HepG2 (cell line): ENCODE results near the gene CHP1. TPM values are rescaled to one million over a fixed set of nuclear protein-coding genes. Genes with fewer than 3 reads are reported as not detected.

Experiments
- ATAC-seq: fragments of 200-7000 bp; cut with Tn5 transposase; 3 replicates; pipeline ENCODE4 v1.9.1; 2020; ENCODE audit warnings: mild to moderate bottlenecking, moderate library complexity
- BruUV-seq: library from RNA; stranded (reverse); fragments of 400-500 nt; replicated peaks from 2 replicates; lab custom pipeline; 2021; lab: Mats Ljungman, UMichigan
- CTCF ChIA-PET: fragments of 300-600 bp; formaldehyde crosslinking; extraction: SDS; loops from one replicate; lab custom pipeline; 2021; ENCODE audit warnings: low total read pairs, inconsistent platforms, low intra/inter-chr PET ratio; lab: Yijun Ruan, JAX
- POLR2A ChIA-PET: fragments of 350-600 bp; sonication (Branson Sonifier 250); formaldehyde crosslinking; loops from one replicate; lab custom pipeline; 2020; ENCODE audit warnings: antibody characterized with exemption, inconsistent platforms; lab: Yijun Ruan, JAX
- DNase-seq: peaks from one replicate; pipeline ENCODE4 v3.0.0-alpha.2; 2015; ENCODE audit warnings: low spot score
- FAIRE-seq: peaks from 3 replicates; lab custom pipeline; 2011; peaks lifted over from hg19 to GRCh38; lab: Jason Lieb, UNC
- H2AFZ ChIP-seq: one replicate; pipeline ENCODE4 v1.6.1; 2011; ENCODE audit warnings: low read length, inconsistent platforms
- H3K27ac ChIP-seq: fragments of 300-600 bp; 3 replicates; pipeline ENCODE4 v1.8.0; 2011; ENCODE audit warnings: mixed run types, mild to moderate bottlenecking, mixed read lengths, low read length, inconsistent platforms; ENCODE audit not compliant: insufficient read depth; ENCODE audit errors: extremely low read length
- H3K27me3 ChIP-seq, 2 experiments: fragments of 200-600 bp in 1 of 2; 2 replicates in 1 of 2; 3 replicates in 1 of 2; pipeline versions ENCODE4 v1.6.0 to v1.8.0; 2011; ENCODE audit warnings: low read length in 2 of 2, mild to moderate bottlenecking in 2 of 2, moderate library complexity in 2 of 2, inconsistent platforms in 1 of 2; ENCODE audit not compliant: insufficient read depth in 2 of 2, control insufficient read depth in 1 of 2
- H3K36me3 ChIP-seq, 2 experiments: fragments of 200-600 bp in 1 of 2; replicated peaks in 1 of 2; 2 replicates in 1 of 2; 3 replicates in 1 of 2; pipeline versions ENCODE4 v1.5.1 to v1.8.0; 2011; ENCODE audit warnings: low read length in 2 of 2, inconsistent platforms in 1 of 2; ENCODE audit not compliant: insufficient read depth in 2 of 2, control insufficient read depth in 1 of 2
- H3K4me1 ChIP-seq: 2 replicates; pipeline ENCODE4 v1.5.1; 2012; ENCODE audit warnings: low read length, inconsistent platforms; ENCODE audit not compliant: insufficient read depth
- H3K4me2 ChIP-seq: 2 replicates; pipeline ENCODE4 v1.6.0; 2011; ENCODE audit warnings: low read depth, low read length, inconsistent platforms
- H3K4me3 ChIP-seq, 3 experiments: fragments of 200-600 bp in 1 of 3; sonication (generic), shearing (Covaris generic) in 1 of 3; replicated peaks in 1 of 3; 2 replicates each; pipeline ENCODE4 v1.5.1; 2011 to 2016; ENCODE audit warnings: low read length in 3 of 3, inconsistent platforms in 2 of 3, low read depth in 2 of 3, mild to moderate bottlenecking in 2 of 3, control low read depth in 1 of 3, mixed read lengths in 1 of 3; ENCODE audit not compliant: insufficient read depth in 1 of 3
- H3K79me2 ChIP-seq: one replicate; pipeline ENCODE4 v1.6.1; 2011; ENCODE audit warnings: low read length, inconsistent platforms; ENCODE audit not compliant: insufficient read depth
- H3K9ac ChIP-seq: 2 replicates; pipeline ENCODE4 v1.6.0; 2011; ENCODE audit warnings: mild to moderate bottlenecking, low read depth, low read length, inconsistent platforms; ENCODE audit not compliant: insufficient read depth
- H3K9me3 ChIP-seq: 2 replicates; pipeline ENCODE4 v1.5.1; 2012; ENCODE audit warnings: mild to moderate bottlenecking, low read length
- H4K20me1 ChIP-seq: 2 replicates; pipeline ENCODE4 v1.6.0; 2011; ENCODE audit warnings: inconsistent platforms, mild to moderate bottlenecking, low read length, moderate library complexity; ENCODE audit not compliant: insufficient read depth
- AKNA ChIP-seq: sonication (generic); formaldehyde crosslinking; IDR thresholded peaks from 2 replicates; pipeline ENCODE4 v1.4.0; 2020; ENCODE audit warnings: missing genetic modification reagents, borderline replicate concordance
- ATRX ChIP-seq: sonication (generic); formaldehyde crosslinking; IDR thresholded peaks from 2 replicates; pipeline ENCODE4 v1.4.0; 2020; ENCODE audit warnings: missing genetic modification reagents, borderline replicate concordance
- BORCS8-MEF2B ChIP-seq: sonication (generic); formaldehyde crosslinking; IDR thresholded peaks from 2 replicates; pipeline ENCODE4 v1.8.0; 2022; ENCODE audit warnings: mild to moderate bottlenecking, missing genetic modification reagents
- NCOA1 ChIP-seq: sonication (generic); formaldehyde crosslinking; IDR thresholded peaks from 2 replicates; pipeline ENCODE4 v1.9.0; 2021; ENCODE audit warnings: missing genetic modification reagents
- NR2F6 ChIP-seq, 2 experiments: IDR thresholded peaks; 2 replicates each; pipeline ENCODE4 v1.6.1; 2016; ENCODE audit warnings: antibody characterized with exemption in 1 of 2, mild to moderate bottlenecking in 1 of 2
- SIX4 ChIP-seq: sonication (generic); formaldehyde crosslinking; IDR thresholded peaks from 2 replicates; pipeline ENCODE4 v1.4.0; 2020; ENCODE audit warnings: missing genetic modification reagents
- SUZ12 ChIP-seq: fragments of 150-350 bp; IDR thresholded peaks from 2 replicates; pipeline ENCODE4 v1.6.1; 2014; ENCODE audit warnings: low read depth, low read length
- SYNCRIP ChIP-seq: fragments of 200-400 bp; formaldehyde crosslinking; IDR thresholded peaks from 2 replicates; pipeline ENCODE4 v1.6.1; 2018; ENCODE audit warnings: mild to moderate bottlenecking, low read depth, low read length; ENCODE audit not compliant: insufficient read depth
- ZNF326 ChIP-seq: sonication (generic); formaldehyde crosslinking; IDR thresholded peaks from 2 replicates; pipeline ENCODE4 v1.4.0; 2020; ENCODE audit warnings: missing genetic modification reagents, borderline replicate concordance
- ZNF44 ChIP-seq: sonication (generic); formaldehyde crosslinking; IDR thresholded peaks from 2 replicates; pipeline ENCODE4 v1.5.1; 2020; ENCODE audit warnings: mild to moderate bottlenecking, missing genetic modification reagents
- ZNF501 ChIP-seq: sonication (generic); formaldehyde crosslinking; IDR thresholded peaks from 2 replicates; pipeline ENCODE4 v1.5.1; 2020; ENCODE audit warnings: mild to moderate bottlenecking, moderate library complexity, missing genetic modification reagents
- ZNF619 ChIP-seq: sonication (generic); formaldehyde crosslinking; IDR thresholded peaks from 2 replicates; pipeline ENCODE4 v1.4.0; 2020; ENCODE audit warnings: mild to moderate bottlenecking, missing genetic modification reagents
- ZNF768 ChIP-seq: sonication (generic); formaldehyde crosslinking; IDR thresholded peaks from 2 replicates; pipeline ENCODE4 v1.4.0; 2020; ENCODE audit warnings: missing genetic modification reagents
- WGBS: methylation state at CpG from one replicate; pipeline ENCODE4 v1.1.6; 2017; ENCODE audit warnings: low lambda C conversion rate; 5-methylcytosine and 5-hydroxymethylcytosine counted together
- in situ Hi-C: cut with HindIII; loops from 2 replicates; pipeline ENCODE4 v1.10.0; 2017; ENCODE audit warnings: low pct_unique_long_range_greater_than_20kb; ENCODE audit not compliant: extremely low pct_ligation_motif_present
- intact Hi-C: fragments of 100-400 bp; cut with micrococcal nuclease; formaldehyde crosslinking; loops from one replicate; pipeline ENCODE4 v1.10.0; 2022; ENCODE audit not compliant: unreplicated experiment
- polyA plus RNA-seq, 8 experiments: library from polyadenylated mRNA; depleted of rRNA in 3 of 8; stranded (reverse) in 7 of 8; unstranded in 1 of 8; fragments of >200 nt; fragmentation: Illumina TruSeq in 4 of 8; extraction: Trizol in 4 of 8; gene quantifications; 2 replicates each; pipeline versions ENCODE4 v1.2.1 to v1.2.3, GENCODE V29; 2011 to 2016; ENCODE audit warnings: low read depth in 4 of 8, missing spikeins in 1 of 8, mixed read lengths in 1 of 8; ENCODE audit not compliant: insufficient read depth in 1 of 8
- total RNA-seq, 5 experiments: library from RNA; depleted of rRNA; stranded (reverse); fragments of >200 nt; fragmentation: Illumina TruSeq; extraction: Trizol; gene quantifications; 2 replicates each; pipeline ENCODE4 v1.2.3, GENCODE V29; 2016; ENCODE audit warnings: low read depth in 1 of 5

CHP1 gene
- total and polyA plus RNA-seq, 2 of the 13 experiments (the other 11 are each of a cell fraction or from before 2014, with no cell fraction given) = 49.6 to 76.4 TPM

GRCh38 chr15:41215708-41216107, 15.4 kb upstream of the CHP1 start (continued):
- TF ChIP-seq AKNA = no peak
- no peak for TF ChIP-seq ZNF501
- no peak for TF ChIP-seq ZNF768 (CRISPR knock-in tag)
- no peak for TF ChIP-seq SIX4 (CRISPR knock-in tag)
- TF ChIP-seq ATRX = no peak
- no peak for TF ChIP-seq SUZ12
- no peak for TF ChIP-seq NCOA1 (CRISPR knock-in tag)
- TF ChIP-seq ZNF44 = no peak

GRCh38 chr15:41218851-41219250, 12.2 kb upstream of the CHP1 start:
- Histone ChIP-seq H3K4me1 (peaks cover 6% of the 10 kb centered on the region; the same call in 1 of the 2 replicates), H2AFZ (no peak overlapping the region), H3K27ac (no peak overlapping the region), H3K79me2 (no peaks in the 10 kb centered on the region), H3K9ac (no peak overlapping the region), H4K20me1 (no peaks in the 10 kb centered on the region), H3K9me3 (no peaks in the 10 kb centered on the region), H3K27me3 (peaks cover 0 to 8% of the 10 kb centered on the region in 2 experiments; a peak in 2 of 5 replicates), H3K4me3 (no peak overlapping the region)
- ChIA-PET POLR2A (interaction anchor here (0.6 kb wide), 1 partner anchor 173 kb away, joined by 5 read pairs; no protein-coding TSS in a partner anchor), CTCF (no interaction called here)
- no peak for ATAC-seq
- no peak for DNase-seq
- intact Hi-C loops = no loop called here
- in situ Hi-C loops = no loop called here
- BruUV-seq = no TSS peak
- no peak for TF ChIP-seq NR2F6 (IDR thresholded peaks at IDR 0.05)
- TF ChIP-seq NR2F6 (CRISPR knock-in tag; IDR thresholded peaks at IDR 0.05) = no peak
- no peak for TF ChIP-seq ZNF326 (CRISPR knock-in tag)
- no peak for TF ChIP-seq ATRX
- TF ChIP-seq BORCS8-MEF2B = no peak
- TF ChIP-seq SYNCRIP = no peak
- no peak for TF ChIP-seq ZNF619 (CRISPR knock-in tag)
- TF ChIP-seq, all 625 proteins: peak for 0
- no peak overlapping the region for H3K4me2 ChIP-seq
- H3K36me3 ChIP-seq = no peaks in the 10 kb centered on the region
- 4% methylated on average over 1 of the region's 1 CpG for WGBS
- FAIRE-seq = no peak
